Esophagus squamous epithelium (tissue), 5 donors: Measurements from ENCODE around the gene ATG2A. TPM values are rescaled to one million over a fixed set of nuclear protein-coding genes. Genes with fewer than 3 reads are reported as not detected.

Experiments used
- DNase-seq: peaks from one replicate; lab custom pipeline; 2025; lab: John Stamatoyannopoulos, UW
- H3K27ac ChIP-seq, 4 donors: fragments of 200-600 bp; sonication (generic); one replicate each; pipeline ENCODE4 v1.5.1; 2016 to 2019; ENCODE audit warnings: mild to moderate bottlenecking in 1 of 4
- H3K27me3 ChIP-seq, 4 donors: fragments of 200-600 bp; sonication (generic); 1 replicate in 3 of 4; 2 replicates in 1 of 4; pipeline versions ENCODE4 v1.5.1 to v1.6.0; 2017 to 2021; ENCODE audit warnings: antibody characterized with exemption in 1 of 4
- H3K36me3 ChIP-seq, 3 donors: fragments of 200-600 bp; sonication (generic); one replicate each; pipeline ENCODE4 v1.5.1; 2016 to 2019
- H3K4me1 ChIP-seq, 3 donors: fragments of 200-600 bp; sonication (generic); one replicate each; pipeline ENCODE4 v1.5.1; 2017 to 2019
- H3K4me3 ChIP-seq, 4 donors: fragments of 200-600 bp; sonication (generic); 1 replicate in 3 of 4; 2 replicates in 1 of 4; pipeline ENCODE4 v1.5.1; 2016 to 2019; ENCODE audit warnings: mild to moderate bottlenecking in 2 of 4, moderate library complexity in 1 of 4
- H3K9me3 ChIP-seq, 3 donors: fragments of 200-600 bp; sonication (generic); one replicate each; pipeline ENCODE4 v1.5.1; 2016 to 2019
- POLR2A ChIP-seq, 4 donors: fragments of 450-650 bp; IDR thresholded peaks; one replicate each; pipeline ENCODE4 v1.6.1; 2017; ENCODE audit warnings: antibody characterized with exemption in 4 of 4, mild to moderate bottlenecking in 4 of 4, moderate library complexity in 3 of 4
- WGBS, 2 donors: methylation state at CpG; one replicate each; pipeline ENCODE4 v1.1.5; 2018; 5-methylcytosine and 5-hydroxymethylcytosine counted together
- intact Hi-C: fragments of 100-400 bp; cut with DNase I; formaldehyde crosslinking; loops from one replicate; pipeline ENCODE4 v1.15.0; 2022
- total RNA-seq, 4 donors: library from RNA; depleted of rRNA; stranded (reverse); fragments of >200 nt; gene quantifications; one replicate each; pipeline ENCODE4 v1.1.0, GENCODE V29; 2016
- TF ChIP-seq, protein P1 (sequence below), 6 experiments: fragments of 450-650 bp in 4 of 6; fragments of 200-600 bp in 2 of 6; sonication (generic) in 2 of 6; IDR thresholded peaks; one replicate each; pipeline ENCODE4 v1.5.1; 2016 to 2019; ENCODE audit warnings: antibody characterized with exemption in 6 of 6, mild to moderate bottlenecking in 4 of 6, moderate library complexity in 4 of 6
- donor health status: DM: yes; HTN: yes; CAD: no.

ATG2A gene
- total RNA-seq, 4 donors from 2014 or later = 14.1 to 26.1 (median 19.6) TPM

DNA sequence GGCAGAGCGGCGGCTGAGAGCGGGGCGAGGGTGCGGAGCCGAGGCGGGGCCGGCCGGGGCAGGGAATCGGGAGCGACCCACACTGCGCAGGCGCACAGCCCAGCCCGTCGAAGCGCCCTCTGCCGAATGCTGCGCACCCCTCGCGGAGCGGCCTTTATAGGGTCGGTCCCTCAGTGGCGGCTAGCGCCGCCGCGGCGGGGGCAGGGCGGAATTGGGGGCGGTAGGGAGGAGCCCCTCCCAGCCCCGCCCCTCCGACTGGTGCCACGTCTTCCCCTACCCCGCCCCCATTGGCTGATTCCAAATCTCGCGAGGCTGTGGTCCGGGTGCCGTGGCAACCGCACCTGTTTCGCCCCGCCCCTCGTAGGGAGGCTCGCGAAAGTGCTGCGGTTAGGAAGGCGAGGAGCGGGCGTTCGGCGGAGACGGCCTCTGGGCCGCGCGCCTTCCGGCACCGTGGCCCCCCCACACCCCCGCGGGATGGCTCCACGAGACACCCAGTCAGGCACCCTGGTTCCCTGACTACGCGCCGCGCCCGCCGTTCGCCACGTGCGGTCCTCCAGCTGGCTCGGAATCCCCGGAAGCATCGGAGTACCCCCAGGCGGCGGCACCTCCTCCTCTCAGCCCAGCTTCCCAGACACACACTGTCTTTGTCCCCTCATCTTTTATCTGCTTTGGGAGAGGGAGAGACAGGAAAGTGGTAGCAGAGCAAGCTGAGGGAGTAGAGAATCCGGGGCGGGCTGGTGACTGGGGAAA is 38.3 kb downstream of the ATG2A start, which contains the start of gene EHD1:
EHD1 (minus strand) TSS at position 128 of the 750 bp plus-strand sequence. CDS start 157 bp downstream, outside the sequence.
- peak; percentile 93 for DNase-seq
- peaks cover 37 to 68% (median 53%) of the 10 kb centered on the region in 3 donors for H3K4me1 ChIP-seq
- TF ChIP-seq, protein P1, sequence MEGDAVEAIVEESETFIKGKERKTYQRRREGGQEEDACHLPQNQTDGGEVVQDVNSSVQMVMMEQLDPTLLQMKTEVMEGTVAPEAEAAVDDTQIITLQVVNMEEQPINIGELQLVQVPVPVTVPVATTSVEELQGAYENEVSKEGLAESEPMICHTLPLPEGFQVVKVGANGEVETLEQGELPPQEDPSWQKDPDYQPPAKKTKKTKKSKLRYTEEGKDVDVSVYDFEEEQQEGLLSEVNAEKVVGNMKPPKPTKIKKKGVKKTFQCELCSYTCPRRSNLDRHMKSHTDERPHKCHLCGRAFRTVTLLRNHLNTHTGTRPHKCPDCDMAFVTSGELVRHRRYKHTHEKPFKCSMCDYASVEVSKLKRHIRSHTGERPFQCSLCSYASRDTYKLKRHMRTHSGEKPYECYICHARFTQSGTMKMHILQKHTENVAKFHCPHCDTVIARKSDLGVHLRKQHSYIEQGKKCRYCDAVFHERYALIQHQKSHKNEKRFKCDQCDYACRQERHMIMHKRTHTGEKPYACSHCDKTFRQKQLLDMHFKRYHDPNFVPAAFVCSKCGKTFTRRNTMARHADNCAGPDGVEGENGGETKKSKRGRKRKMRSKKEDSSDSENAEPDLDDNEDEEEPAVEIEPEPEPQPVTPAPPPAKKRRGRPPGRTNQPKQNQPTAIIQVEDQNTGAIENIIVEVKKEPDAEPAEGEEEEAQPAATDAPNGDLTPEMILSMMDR (IDR thresholded peaks at IDR 0.05) = peak; percentile 1 to 58 (median 38)
- peak; percentile 41 to 100 (median 94) for TF ChIP-seq POLR2A (IDR thresholded peaks at IDR 0.05)
- intact Hi-C loops = no loop called here
- H3K27me3 ChIP-seq = no peaks in the 10 kb centered on the region
- H3K4me3 ChIP-seq = peak within 1 kb of the TSS; percentile 79 to 96 (median 82)
- 0 to 2% methylated on average over 2 to 18 of the region's 75 CpGs for WGBS, 2 donors
- peaks cover 0 to 12% (median 0%) of the 10 kb centered on the region in 3 donors for H3K36me3 ChIP-seq
- H3K27ac ChIP-seq = peak within 1 kb of the TSS; percentile 88 to 96 (median 90)
- H3K9me3 ChIP-seq = no peaks in the 10 kb centered on the region

DNA sequence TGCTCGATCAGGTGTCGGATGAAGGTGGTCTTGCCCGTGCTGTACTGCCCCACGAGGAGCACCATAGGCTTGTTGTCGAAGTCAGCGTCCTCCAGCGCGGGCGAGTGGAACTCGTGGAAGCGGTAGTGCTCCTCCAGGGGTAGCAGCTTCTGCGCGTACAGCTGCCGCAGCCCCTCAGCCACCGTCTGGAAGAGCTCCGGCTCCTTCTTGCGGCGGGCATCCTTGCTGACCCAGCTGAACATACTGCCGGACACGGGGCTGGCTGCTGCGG is 38.9 kb downstream of the ATG2A start:
- no peaks in the 10 kb centered on the region for H3K27me3 ChIP-seq
- no peaks in the 10 kb centered on the region for H3K9me3 ChIP-seq

DNA sequence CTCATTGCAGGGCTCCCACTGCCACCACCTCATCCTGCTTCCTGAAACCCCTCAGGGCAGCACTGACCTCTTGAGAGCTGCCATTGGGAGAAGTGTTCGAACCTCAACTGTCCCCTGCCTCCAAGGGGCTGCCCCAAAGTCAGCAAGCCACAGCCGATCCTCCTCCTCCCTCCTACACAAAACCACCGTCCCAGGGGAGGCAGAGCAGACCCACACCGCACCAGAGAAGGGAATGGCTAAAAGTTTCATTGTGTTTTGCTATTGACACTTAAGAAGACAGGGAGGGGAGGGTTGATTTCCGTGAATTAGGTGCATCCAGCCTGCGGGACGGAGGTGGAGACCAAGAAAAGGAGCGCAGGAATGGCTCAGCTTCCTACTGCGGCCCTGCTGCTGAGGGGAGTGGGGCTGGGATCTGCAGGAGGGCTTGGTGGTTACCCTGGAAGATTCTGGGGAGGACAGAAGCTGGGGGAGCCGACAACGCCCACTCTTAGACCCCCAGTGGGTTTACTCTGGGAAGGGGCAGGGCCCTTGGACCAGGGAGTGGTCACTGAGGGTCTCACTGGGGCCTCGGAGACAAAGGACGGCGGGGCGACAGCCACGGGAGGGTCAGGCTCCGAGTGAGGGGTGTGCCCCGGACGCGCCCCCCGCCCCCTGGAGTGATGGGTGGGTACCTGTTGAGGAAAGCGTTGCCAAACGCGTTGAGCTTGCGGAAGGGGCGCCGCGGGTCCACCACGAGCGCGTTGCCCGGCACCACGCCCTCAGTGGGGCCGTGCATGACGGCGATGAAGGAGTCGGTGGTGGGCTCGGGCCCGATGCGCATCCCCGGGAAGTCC is 39.4 kb downstream of the ATG2A start:
- peak overlapping the region; percentile 88 to 96 (median 90) for H3K27ac ChIP-seq
- TF ChIP-seq, protein P1 (IDR thresholded peaks at IDR 0.05) = no peak
- TF ChIP-seq POLR2A (IDR thresholded peaks at IDR 0.05) = peak in 1 of 4 donors; percentile 10
- peaks cover 37 to 78% (median 57%) of the 10 kb centered on the region in 3 donors for H3K4me1 ChIP-seq
- peak overlapping the region; percentile 79 to 96 (median 82) for H3K4me3 ChIP-seq
- WGBS, 2 donors = 0 to 2% methylated on average over 5 to 8 of the region's 41 CpGs
- peaks cover 0 to 23% (median 7%) of the 10 kb centered on the region in 3 donors for H3K36me3 ChIP-seq
- no peaks in the 10 kb centered on the region for H3K9me3 ChIP-seq
- DNase-seq = no peak
- intact Hi-C loops = no loop called here
- no peaks in the 10 kb centered on the region for H3K27me3 ChIP-seq

More for the DNA sequence above, 38.9 kb downstream of the ATG2A start:
- no peak for DNase-seq
- peaks cover 0 to 17% (median 4%) of the 10 kb centered on the region in 3 donors for H3K36me3 ChIP-seq
- peak overlapping the region; percentile 79 to 96 (median 82) for H3K4me3 ChIP-seq
- intact Hi-C loops = no loop called here
- 2% methylated on average over 7 of the region's 21 CpGs; no CpG with 5 or more reads in 1 of the 2 donors for whole genome bisulfite sequencing, 2 donors
- no peak for TF ChIP-seq POLR2A (IDR thresholded peaks at IDR 0.05)
- TF ChIP-seq, protein P1 (IDR thresholded peaks at IDR 0.05) = peak in 1 of 6 experiments; percentile 21
- H3K4me1 ChIP-seq = peaks cover 37 to 72% (median 53%) of the 10 kb centered on the region in 3 donors
- H3K27ac ChIP-seq = peak overlapping the region; percentile 88 to 96 (median 90)

DNA sequence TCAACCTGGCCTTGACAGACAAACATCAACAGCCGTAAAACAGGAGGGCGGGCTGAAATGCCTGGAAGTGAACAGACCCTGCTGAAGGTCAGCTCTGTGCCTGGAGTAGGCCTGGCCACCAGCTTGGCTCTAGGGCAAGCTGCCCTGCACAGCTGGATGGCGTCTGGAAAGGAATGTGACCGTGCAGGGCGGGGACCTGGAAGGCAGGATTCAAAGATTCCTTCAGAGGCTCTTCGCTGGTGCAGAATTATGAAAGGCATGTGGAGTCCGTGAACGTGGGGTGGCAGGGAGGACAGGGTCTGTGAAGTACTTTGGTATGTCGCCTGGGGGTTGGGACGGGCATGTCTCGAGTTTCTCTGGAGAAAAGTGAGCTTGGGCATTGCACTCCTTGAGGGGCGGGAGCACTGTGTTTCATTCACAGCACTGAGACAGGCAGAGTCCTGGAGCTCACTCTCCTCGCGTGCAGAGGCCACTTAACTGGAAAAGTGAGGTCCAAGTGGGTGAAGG is 40.1 kb downstream of the ATG2A start:
- Histone ChIP-seq H3K4me1 (peaks cover 37 to 85% (median 62%) of the 10 kb centered on the region in 3 donors), H3K36me3 (peaks cover 0 to 30% (median 7%) of the 10 kb centered on the region in 3 donors), H3K4me3 (peak overlapping the region; percentile 79 to 96 (median 82)), H3K27ac (peak overlapping the region; percentile 88 to 96 (median 90)), H3K9me3 (no peaks in the 10 kb centered on the region), H3K27me3 (no peaks in the 10 kb centered on the region)
- intact Hi-C loops = no loop called here
- WGBS, 2 donors = 6 to 24% methylated on average over 9 to 11 of the region's 14 CpGs
- no peak for DNase-seq
- TF ChIP-seq, protein P1 (IDR thresholded peaks at IDR 0.05) = no peak
- no peak for TF ChIP-seq POLR2A (IDR thresholded peaks at IDR 0.05)
